ENCODE data around the gene ID3.

Gene ID3, protein sequence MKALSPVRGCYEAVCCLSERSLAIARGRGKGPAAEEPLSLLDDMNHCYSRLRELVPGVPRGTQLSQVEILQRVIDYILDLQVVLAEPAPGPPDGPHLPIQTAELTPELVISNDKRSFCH

DNA sequence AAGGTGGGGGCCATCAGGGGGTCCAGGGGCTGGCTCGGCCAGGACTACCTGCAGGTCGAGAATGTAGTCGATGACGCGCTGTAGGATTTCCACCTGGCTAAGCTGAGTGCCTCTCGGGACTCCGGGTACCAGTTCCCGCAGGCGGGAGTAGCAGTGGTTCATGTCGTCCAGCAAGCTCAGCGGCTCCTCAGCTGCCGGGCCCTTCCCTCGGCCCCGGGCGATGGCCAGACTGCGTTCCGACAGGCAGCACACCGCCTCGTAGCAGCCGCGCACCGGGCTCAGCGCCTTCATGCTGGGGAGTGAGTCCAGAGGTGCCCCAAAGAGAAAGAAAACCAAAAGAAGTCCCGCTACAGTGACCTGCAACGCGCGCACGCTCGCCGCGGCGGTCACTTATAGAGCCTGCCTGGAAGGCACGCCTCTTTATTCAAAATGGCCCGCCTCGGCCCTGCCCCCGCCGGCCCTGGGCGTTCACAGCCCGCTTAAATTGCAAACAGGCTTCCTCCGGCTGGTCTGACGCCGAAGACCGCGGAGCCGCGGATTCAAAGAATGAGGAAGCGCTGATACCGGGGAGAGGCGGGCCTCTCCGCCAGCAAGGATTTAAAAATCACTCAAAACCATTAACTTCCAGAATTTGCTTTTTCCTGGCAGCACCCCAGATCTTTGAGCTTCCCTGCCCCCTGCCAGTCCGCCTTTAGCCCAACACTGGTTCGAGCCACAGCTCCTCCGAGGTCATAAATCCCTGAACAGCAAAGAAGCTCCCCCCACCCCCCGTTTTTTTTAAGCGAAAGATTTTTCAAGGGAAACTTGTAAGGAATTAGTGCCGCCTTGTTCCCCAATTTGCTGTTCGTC, at the start of gene ID3:
ID3 (minus strand) TSS at position 366 of the 849 bp plus-strand sequence; CDS start at position 291, 75 bp downstream.
- peak; percentile 93 for DNase-seq

DNA sequence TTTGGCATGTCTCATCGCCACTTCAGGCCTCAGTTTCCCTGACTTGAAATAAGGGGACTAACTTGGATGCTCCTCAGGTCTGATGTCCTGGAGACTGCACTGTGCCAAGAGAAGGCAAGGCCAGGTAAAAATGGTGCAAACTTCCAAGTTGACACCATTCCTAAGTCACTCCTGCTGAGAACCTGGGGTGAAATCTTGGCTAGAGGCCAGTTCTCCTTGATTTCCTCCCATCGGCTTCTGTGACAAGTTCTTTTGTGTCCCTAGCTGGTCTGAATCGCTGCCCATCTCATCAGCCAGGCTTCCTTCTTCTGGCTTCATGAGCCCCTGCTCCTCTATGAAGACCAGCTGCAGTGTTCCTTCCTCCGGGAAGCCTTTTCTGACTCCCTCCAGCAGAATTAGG, 48.6 kb upstream of the ID3 start:
- DNase-seq = no peak

DNA sequence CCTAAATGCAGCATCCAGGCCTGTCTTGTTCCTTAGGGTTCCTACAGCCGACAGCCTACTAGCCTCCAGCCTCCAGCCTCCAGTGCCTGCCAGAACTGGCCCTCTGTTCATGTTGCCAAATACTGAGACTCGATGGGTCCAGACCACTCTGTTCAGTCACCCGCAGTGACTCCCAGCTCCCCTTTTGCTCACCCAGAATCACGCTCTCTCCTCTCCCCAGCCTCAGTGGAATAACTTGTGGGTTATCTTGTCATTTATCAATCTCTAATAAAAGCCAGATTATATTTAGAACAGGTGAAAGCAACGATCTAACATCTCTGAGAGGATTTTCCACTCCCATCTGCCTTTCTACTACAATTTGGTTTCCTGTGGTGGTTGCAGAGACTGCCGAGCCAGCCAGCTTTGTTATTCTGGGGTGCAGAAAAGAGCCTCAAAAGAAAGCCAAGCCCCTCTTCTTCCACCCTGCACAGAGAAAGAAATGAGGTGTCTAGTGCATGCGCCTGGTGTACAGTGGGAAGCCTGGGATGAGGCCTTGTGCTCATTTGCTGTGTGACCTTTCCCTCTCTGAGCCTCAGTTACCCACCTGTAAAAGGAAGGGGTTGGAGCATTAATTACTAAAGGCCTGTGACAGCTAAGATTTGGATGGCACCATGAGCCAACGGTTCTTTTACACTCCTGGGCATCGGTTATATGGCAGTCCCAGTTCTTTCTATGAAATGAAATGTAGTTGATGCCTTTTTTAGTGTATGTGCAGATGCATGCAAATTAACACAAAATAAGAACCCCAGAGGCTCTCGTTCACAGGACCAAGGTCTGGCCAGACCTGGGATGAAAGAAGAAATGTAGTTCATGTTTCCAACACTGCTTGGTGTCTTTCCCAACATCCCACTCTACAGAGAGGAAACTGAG, 42.9 kb upstream of the ID3 start:
- no peak for DNase-seq

DNA sequence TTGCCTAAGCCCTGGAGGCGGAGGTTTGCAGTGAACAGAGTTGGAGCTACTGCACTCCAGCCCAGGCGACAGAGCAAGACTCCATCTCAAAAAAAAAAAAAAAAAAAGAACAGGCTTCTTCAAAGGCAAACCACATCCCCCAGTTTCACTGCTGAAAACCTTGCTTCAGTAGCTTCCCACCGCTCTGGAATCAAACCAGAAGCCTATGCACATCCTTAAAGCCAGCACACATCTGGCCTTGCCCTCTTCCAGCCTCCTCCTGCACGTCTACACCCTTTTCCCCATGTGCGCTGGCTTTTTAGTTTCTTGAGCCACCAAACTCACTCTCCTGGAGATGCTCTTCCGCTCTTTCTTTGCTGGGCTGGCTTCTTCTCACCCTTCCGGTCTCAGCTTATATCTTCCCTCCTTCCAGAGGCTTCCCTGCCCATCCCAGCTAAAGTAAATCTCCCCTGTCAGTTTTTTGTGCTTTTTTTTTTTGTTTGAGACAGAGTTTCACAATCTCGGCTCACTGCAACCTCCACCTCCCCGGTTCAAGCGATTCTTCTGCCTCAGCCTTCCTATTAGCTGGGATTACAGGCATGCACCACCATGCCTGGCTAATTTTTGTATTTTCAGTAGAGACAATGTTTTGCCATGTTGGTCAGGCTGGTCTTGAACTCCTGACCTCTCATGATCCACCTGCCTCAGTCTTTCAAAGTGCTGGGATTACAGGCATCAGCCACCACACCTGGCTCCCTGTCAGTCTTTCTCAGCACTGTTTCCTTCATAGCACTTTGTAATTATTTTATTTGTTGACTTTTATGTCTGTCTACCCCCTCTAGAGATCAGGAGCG, 42.0 kb upstream of the ID3 start:
- no peak for DNase-seq

DNA sequence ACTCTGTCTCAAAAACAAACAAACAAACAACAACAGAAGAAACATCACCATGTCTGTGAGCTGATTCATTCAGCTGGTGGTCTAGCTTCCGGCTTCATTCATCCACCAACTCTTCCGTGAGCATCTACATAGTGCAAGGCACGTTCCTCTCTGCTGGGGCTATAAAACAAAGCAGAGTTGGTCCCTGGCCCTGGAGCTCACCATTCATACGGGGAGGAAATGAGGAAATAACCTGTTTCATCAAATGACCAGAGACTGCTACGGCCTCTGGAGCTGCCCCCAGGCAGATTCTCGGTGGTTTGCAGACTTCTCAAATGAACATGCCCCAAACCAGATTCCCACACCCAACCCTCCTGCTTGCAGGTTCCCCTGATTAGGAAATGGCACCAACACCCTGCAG, 41.0 kb upstream of the ID3 start:
- DNase-seq = no peak

DNA sequence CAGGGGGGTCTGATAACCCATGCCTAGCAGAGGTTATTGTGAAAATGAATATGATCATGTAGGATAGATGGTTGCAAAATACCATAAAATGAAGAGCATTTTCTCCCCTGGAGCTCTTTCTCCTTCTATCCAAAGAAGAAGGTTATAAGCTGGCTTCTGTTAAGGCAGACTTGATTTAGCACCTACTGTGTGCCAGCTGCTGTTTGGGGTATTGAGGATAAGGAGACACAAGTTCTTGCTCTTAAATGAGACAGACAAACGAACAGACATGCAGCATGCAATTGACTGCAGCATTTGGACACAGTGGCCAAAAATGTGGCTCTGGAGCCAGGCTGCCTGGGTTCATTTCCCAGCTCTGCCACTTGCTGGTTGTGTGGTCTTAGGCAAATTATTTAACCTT, 39.8 kb upstream of the ID3 start:
- DNase-seq = no peak

DNA sequence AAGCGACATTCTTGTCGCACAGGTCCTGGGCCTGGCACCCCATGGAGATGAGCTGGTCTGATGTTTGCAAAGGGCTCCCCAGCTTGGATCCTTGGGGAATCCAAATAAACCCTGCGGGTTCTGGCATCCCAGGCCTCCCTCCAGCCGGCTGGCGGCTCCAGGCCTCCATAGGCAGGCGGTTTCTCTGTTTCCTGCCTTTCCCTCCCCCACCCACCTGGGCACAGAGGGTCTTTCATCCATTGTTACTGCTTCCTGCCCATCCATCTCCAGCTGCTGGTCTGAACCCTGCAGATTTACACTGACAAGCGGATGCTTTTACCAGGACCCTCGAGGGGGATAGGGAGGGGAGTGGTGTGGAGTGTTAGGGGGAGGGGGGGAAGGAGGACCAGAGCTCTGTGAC, 39.1 kb upstream of the ID3 start:
- no peak for DNase-seq

DNA sequence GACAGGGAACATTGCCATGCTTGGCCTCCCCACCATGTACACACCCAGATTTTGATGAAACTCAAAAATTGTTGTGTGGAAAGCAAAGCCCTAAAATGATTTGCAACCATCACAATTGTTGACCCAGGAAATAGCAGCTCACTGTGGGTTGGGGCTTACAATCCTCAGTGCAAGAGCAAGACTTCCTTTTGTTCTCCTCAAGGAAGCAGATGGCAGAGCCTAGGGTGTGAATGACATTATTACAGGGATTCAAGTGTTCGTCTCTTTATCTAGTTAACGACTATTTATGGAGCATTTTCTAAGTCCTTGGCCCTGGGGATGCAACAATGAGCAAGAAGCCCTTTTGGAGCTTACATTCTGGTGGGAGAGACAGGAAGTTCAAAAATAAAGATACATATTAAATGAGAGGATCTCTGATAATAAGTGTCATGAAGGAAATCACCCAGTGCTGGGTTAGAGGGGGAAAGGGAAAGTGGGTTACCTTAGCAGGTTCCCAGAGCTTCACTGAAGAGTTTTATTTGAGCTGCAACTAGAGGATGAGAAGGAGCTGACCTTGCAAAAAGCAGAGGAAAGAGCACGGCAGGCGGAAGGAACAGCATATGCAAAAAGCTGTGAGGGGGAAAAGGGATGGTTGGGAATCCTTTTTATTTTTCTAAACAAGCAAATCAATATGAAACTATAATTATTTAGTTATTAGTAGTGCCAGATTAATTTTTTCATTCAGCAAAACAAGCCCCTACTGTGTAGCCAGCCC, 38.5 kb upstream of the ID3 start:
- DNase-seq = no peak

DNA sequence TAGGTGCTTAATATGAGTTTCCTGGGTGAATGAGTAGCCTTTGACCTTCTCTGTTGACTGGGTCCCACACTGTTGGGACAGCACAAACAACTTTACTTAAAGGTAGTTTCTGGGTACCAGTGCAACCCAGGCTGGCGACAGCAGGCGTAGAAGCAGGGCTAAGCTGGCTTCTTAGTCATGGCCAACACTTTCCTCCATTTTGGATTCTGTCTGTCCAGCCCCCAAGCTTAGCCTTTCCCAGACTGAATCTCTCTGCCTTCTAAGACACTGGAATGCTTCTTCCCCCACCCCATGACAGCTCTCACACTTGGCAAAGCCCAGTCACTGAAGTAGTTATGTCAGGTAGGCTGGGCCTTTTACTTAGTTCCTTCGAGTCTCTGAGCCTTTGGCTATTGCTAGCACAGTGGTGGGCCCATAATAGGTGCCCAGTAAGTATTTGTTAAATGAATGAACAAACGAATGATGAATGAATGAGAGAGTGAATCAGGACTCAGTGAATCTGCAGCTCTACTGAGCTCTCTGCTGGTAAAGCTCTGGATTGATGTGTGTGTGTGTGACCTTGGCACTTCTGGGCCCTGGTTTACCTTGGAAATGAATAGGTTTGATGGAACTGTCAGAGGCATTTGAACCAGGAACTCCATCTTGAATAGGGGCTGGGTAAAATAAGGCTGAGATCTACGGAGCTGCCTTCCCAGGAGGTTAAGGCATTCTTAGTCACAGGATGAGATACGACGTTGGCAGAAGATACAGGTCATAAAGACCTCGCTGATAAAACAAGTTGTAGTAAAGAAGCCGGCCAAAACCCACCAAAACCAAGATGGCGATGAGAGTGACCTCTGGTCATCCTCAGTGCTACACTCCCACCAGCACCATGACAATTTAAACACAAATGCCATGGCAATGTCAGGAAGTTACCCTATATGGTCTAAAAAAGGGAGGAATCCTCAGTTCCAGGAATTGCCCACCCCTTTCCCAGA, 37.4 kb upstream of the ID3 start:
- no peak for DNase-seq

DNA sequence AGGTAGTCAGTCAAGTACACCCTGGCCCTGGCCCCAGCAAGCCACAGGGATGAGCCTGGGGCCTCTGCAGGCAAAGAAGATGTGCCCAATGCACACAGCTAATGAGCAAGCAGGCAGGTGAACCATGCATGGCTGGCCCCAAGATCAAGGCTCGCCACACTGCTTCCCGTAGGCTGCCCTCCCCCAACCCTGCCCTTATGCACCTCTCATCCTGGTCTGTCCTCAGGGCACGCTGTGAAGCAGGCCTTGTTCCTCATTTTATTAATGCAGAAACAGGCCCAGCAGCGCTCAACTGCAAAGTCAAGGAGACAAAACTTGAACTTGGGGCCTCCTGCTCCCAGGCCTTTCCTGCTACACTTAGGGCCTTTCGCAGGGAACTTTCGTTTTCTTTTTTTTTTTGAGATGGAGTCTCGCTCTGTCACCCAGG, 35.6 kb upstream of the ID3 start:
- no peak for DNase-seq

DNA sequence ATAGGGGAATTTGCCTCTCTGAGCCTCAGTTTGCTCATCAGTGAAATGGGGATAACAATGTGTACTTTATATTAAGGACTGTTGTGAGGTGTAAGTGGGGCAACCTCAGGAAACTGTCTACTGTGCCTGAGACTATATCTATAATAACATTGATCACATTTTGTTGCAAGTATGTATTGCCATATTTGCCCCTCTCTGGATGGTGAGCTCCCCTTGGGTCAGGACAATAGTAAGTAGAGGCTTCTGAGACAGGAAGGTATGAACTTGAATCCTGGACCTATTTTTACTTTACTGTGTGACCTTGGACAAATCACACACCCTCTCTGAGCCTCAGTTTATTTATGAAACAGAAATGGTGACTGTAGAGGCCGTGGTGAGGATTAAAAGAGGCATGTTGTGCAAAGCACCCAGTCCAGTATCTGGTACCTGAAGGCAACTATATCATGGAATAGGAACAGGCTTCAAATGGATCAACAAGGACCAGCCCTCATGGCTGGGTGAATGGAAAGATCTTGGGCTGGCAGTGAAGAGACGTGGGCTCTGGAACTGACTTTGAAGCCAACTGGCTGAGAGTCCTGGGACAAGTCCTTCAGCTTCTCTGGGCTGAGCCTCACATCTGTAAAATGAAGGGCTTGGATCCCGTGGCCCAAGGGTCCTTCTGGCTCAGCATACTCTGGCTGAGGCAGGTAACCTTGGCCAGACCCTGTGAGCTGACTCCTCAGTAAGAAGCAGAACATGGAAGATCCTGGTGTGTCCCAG, 35.0 kb upstream of the ID3 start:
- DNase-seq = no peak

DNA sequence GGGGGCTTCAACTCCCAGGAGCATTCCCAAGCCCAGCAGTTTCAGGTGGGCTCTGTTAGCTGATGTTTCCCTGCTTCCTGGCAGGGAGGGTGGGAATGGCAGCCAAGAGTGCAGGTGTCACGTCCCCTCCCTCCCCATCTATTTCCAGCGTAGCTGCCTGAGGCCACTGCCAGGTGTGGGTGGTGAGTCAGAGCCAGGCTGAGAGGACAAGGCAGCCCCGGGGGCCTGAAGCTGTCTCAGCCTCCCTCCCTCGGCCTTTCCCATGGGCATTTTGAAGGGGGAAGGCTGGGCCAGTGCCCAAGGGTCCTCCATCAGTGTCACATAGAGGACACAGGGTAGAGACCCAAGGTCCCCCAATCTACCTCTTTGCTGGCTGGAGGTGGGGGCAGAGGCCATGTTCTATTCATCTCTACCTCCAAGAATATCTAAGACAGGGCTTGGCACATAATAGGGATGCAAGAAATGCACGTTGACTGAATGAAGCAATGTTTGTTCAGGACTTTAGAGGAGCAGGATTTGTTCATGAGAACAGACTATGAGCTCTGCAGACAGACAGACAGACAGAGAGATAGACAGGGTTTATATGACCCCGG, 34.4 kb upstream of the ID3 start:
- DNase-seq = peak; percentile 83

DNA sequence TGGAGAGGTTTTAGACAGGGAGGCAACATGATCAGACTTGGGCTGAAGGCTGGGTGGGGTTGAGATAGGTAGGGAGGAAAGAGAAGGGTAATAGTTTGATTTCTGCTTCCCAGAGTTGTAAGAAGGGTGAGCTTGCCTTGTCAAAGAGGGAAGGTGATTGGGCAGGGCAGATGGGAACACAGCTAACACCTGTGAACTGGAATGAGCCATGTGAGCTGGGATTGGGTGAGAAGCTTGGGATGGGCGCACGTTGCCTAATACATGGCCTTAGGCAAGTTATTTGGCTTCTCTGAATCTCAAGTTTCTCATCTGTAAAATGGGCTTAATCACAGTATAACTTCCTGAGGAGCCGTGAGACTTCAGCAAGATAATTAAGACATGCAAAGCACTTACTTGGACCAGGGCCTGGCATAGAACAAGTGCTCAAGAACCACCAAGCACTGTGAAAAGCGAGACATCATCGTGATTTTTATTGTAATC, 33.8 kb upstream of the ID3 start:
- peak; percentile 76 for DNase-seq

DNA sequence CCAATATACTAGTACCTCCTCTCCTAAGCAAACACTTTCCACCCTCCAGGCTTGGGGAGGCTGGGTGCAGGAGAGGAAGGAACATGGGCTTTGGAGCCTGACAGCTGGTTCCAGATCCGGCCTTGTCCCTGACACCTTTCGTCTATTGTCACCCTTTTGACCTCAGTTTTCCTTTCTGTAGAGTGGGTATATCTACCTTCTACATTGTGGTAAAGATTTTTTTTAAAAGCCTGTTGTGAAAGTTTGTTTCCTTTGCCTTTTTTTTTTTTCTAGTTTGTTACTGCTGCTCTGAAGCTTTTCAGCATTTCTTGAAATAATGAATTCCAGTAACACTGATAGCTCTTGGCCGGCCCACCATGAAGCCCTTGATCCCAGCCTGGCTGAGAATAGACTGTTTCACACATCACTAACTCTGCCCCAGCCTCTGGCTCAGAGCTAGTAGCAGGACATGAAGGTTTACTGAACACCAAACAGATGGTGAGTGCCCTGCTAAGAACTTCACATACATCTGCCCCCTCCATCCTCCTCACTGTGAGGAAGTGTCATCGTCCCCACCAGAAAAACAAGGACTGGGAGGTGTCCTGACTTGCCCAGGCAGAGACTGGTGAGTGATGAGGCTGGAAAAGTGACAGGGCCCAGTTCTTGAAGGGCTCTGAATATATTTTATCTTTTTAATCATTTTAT, 33.0 kb upstream of the ID3 start:
- DNase-seq = peak; percentile 76

DNA sequence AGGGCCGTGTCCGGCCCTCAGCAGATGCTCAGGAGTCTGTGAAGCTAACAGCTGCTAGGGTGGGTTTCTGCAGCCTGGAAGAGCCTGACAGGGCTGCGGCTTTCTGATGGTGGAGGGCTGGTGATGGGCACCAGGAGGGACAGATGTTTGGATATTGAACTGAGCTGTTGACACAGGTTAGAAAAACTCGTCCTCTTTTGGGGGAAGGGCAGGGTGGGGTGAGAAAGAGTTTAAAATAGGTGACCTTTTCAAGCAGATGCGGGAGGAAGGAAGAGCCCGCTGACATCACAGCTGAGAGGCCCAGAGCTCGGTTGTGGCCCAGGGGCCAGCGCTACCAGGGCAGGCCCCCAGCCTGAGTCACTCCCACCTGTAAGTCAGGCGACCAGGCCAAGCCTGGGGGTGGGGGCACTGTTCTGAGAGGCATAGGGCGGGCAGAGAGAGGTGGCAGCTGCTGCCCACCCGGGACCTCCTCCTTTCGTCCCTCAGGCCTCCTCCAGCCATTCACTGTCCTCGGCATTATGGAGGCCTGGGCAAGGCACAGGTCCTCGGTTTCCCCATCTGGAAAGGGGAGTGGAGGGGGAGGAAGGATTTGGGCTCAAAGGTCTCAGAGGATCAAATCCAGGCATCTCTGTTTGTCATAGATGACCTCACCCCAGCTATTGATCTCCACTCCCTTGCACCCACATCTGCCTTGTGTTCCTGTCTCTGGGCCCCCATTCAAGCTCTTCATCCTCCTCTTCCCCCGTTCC, 32.3 kb upstream of the ID3 start:
- no peak for DNase-seq

DNA sequence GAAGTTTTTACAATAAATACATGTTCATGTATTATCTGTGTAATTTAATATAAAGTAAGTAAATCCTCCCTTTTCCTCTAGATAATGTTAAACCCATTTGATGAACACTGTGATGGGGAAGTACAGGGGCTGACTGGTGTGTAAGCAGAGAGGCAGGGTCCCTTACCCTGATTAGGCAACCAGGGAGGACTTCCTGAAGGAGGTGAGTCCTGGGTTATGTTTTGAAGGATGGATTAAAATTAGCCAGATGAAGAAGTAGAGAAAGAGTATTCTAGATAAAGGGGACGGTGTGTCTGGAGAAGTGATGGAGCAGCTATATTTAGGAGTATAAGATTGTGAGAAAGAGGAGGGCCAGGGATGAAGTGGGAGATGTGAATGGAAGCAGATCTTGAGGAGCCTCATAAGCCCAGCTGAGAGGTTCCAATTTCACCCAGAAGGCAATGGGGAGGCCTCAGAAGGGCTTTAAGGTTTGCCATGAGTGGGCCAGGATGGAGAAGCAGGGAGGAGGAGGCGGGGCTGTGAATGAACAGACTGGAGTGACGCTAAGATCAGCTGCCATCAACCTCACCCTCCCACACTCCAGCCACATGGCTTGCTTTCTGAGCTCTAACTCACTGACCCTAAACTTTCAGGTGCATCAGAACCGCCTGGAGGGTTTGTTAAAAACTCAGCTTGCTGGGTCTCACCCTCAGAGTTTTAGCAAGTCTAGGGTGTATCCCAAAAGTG, 30.9 kb upstream of the ID3 start:
- no peak for DNase-seq

DNA sequence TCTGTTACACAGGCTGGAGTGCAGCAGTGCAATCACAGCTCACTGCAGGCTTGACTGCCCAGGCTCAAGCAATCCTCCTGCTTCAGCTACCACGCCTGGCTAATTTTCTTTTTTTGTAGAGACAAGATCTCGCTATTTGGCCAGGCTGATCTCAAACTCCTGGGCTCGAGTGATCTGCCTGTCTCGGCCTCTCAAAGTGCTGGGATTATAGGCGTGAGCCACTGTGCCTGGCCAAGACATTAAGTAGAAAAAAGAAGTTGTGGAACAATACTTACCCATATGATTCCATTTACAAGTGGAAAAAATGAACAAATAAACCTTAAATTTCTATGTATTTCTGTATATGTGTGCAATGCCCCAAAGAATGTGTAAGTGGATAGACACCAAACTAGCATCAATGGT, 30.3 kb upstream of the ID3 start:
- no peak for DNase-seq

Measured in NCI-H1105 (cell line).